HG02943 (cell line): ENCODE data around the gene HS6ST2.

Experiments used
- ATAC-seq: cut with Tn5 transposase; IDR thresholded peaks from one replicate; pipeline ENCODE4 v1.9.1; 2021; ENCODE audit warnings: mild to moderate bottlenecking, low read depth, moderate library complexity; ENCODE audit not compliant: unreplicated experiment

HS6ST2 gene

DNA sequence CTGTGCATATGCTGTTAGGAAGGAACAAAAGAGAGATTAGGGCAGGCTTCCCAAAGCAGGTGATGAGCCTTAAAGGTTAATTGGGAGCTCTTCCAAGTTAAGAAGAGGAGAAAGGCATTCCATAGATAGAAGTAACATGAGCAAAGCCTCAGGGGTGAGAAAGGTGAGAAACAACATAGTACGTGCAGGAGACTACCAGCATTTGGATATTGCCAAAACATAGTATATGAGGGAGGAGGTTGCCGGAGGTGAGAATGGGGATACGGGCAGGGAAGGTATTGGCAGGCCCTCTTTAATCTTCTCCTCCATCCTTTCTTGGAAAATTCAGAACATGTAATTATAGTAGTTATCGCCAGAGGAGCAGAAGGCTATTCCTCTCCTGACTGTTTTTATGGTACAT, 373.5 kb downstream of the HS6ST2 start:
- no peak for ATAC-seq

DNA sequence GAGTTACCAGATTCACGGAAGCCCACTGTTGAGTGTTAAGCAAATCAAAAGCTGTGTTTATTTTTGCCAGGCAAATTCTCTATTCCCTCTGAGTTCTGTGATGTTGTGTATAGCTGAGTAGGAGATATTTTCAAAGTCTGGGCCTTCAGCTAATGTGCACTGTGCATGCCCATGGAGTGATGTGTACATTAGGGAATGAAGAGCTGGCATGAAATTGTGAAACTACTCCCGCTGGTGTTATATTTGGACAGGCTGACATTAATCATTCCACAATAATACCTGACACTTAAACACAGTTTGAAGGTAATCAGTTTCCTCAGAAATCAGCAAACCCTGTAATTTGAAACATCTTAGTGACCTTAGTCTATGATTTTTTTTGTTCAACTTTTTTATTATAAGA, 381.5 kb downstream of the HS6ST2 start:
- ATAC-seq, result no peak
